Measurements from ENCODE around the gene FHOD3.

Gene FHOD3

GRCh38 chr18:36382854-36383253 is 85.3 kb downstream of the FHOD3 start:
- no peak for DNase-seq (ENCODE audit: low read depth)

- no peak for DNase-seq (ENCODE audit: low read depth)
Measured at GRCh38 chr18:36386150-36386920, 88.8 kb downstream of the FHOD3 start.

- no peak for DNase-seq (ENCODE audit: low read depth)
Measured at GRCh38 chr18:36387310-36387709, 89.8 kb downstream of the FHOD3 start.

GRCh38 chr18:36388310-36388709 is 90.8 kb downstream of the FHOD3 start:
- DNase-seq (ENCODE audit: low read depth) = no peak

- no peak for DNase-seq (ENCODE audit: low read depth)
Measured at GRCh38 chr18:36389027-36389426, 91.5 kb downstream of the FHOD3 start.

- no peak for DNase-seq (ENCODE audit: low read depth)
Measured at GRCh38 chr18:36389811-36390581, 92.5 kb downstream of the FHOD3 start.

GRCh38 chr18:36391426-36392145 is 94.1 kb downstream of the FHOD3 start:
- no peak for DNase-seq (ENCODE audit: low read depth)

- no peak for DNase-seq (ENCODE audit: low read depth)
Measured at GRCh38 chr18:36392164-36392978, 94.9 kb downstream of the FHOD3 start.

- no peak for DNase-seq (ENCODE audit: low read depth)
Measured at GRCh38 chr18:36392979-36393287, 95.4 kb downstream of the FHOD3 start.

- DNase-seq (ENCODE audit: low read depth) = no peak
Measured at GRCh38 chr18:36394486-36394885, 97.0 kb downstream of the FHOD3 start.

GRCh38 chr18:36396190-36396589 is 98.7 kb downstream of the FHOD3 start:
- no peak for DNase-seq (ENCODE audit: low read depth)

GRCh38 chr18:36397033-36397432 is 99.5 kb downstream of the FHOD3 start:
- no peak for DNase-seq (ENCODE audit: low read depth)

- DNase-seq (ENCODE audit: low read depth) = no peak
Measured at GRCh38 chr18:36398419-36398818, 100.9 kb downstream of the FHOD3 start.

- DNase-seq (ENCODE audit: low read depth) = no peak
Measured at GRCh38 chr18:36399055-36399454, 101.5 kb downstream of the FHOD3 start.

- no peak for DNase-seq (ENCODE audit: low read depth)
Measured at GRCh38 chr18:36401462-36401861, 103.9 kb downstream of the FHOD3 start.

- no peak for DNase-seq (ENCODE audit: low read depth)
Measured at GRCh38 chr18:36402765-36403396, 105.4 kb downstream of the FHOD3 start.

- no peak for DNase-seq (ENCODE audit: low read depth)
Measured at GRCh38 chr18:36403896-36404820, 106.6 kb downstream of the FHOD3 start.

- DNase-seq (ENCODE audit: low read depth) = no peak
Measured at GRCh38 chr18:36405611-36406010, 108.1 kb downstream of the FHOD3 start.

- DNase-seq (ENCODE audit: low read depth) = no peak
Measured at GRCh38 chr18:36406805-36407204, 109.3 kb downstream of the FHOD3 start.

GRCh38 chr18:36408606-36409005 is 111.1 kb downstream of the FHOD3 start:
- DNase-seq (ENCODE audit: low read depth) = no peak

- DNase-seq (ENCODE audit: low read depth) = no peak
Measured at GRCh38 chr18:36409779-36410178, 112.3 kb downstream of the FHOD3 start.

Data from stimulated activated CD8-positive, alpha-beta memory T cell treated with anti-CD3 and anti-CD28 coated beads, Interleukin-12 subunit alpha, Interleukin-12 subunit beta, amount 100 ng/mL, for 4 hours (primary cell).